HEK293 (cell line): Measurements from ENCODE around the gene PRKCE.
A peak's percentile ranks its signal among the peaks of the same experiment; 100 is the strongest.

Experiments used
- CTCF ChIA-PET: fragments of 350-600 bp; formaldehyde crosslinking; extraction: SDS; loops from one replicate; lab custom pipeline; 2021; ENCODE audit warnings: antibody characterized with exemption; lab: Yijun Ruan, JAX
- POLR2A ChIA-PET: fragments of 300-600 bp; formaldehyde crosslinking; extraction: SDS; loops from one replicate; lab custom pipeline; 2020; ENCODE audit warnings: antibody characterized with exemption, inconsistent platforms; lab: Yijun Ruan, JAX
- H3K27ac ChIP-seq: fragments of 200-500 bp; sonication (Bioruptor generic); 2 replicates; pipeline ENCODE4 v1.5.1; 2014; ENCODE audit warnings: low read depth, low read length, control low read depth, inconsistent platforms; ENCODE audit errors: extremely low read depth
- H3K36me3 ChIP-seq, 2 experiments: fragments of 200-500 bp in 1 of 2; sonication (Bioruptor generic) in 1 of 2; 1 replicate in 1 of 2; 2 replicates in 1 of 2; pipeline ENCODE4 v1.5.1; 2014 to 2017; ENCODE audit warnings: inconsistent platforms in 2 of 2, low read length in 2 of 2; ENCODE audit not compliant: control insufficient read depth in 2 of 2, insufficient read depth in 1 of 2
- H3K4me1 ChIP-seq: fragments of 200-500 bp; sonication (Bioruptor generic); 2 replicates; pipeline ENCODE4 v1.5.1; 2014; ENCODE audit warnings: mild to moderate bottlenecking, low read length, inconsistent platforms; ENCODE audit not compliant: control insufficient read depth, insufficient read depth
- H3K4me3 ChIP-seq: 2 replicates; pipeline ENCODE4 v1.5.1; 2011; ENCODE audit warnings: low read depth, mild to moderate bottlenecking, control low read depth, low read length, moderate library complexity
- H3K9me3 ChIP-seq: fragments of 200-500 bp; sonication (Bioruptor generic); 2 replicates; pipeline ENCODE4 v1.5.1; 2014; ENCODE audit warnings: low read depth, low read length, inconsistent platforms; ENCODE audit not compliant: control insufficient read depth, insufficient read depth
- FEZF1 ChIP-seq: fragments of 450-650 bp; formaldehyde crosslinking; IDR thresholded peaks from 2 replicates; pipeline ENCODE4 v1.5.1; 2016; ENCODE audit warnings: missing biosample characterization, missing genetic modification characterization
- GFI1B ChIP-seq: fragments of 450-650 bp; formaldehyde crosslinking; IDR thresholded peaks from 2 replicates; pipeline ENCODE4 v1.5.1; 2016; ENCODE audit warnings: missing biosample characterization, missing genetic modification characterization
- GLIS1 ChIP-seq: fragments of 450-650 bp; formaldehyde crosslinking; IDR thresholded peaks from 2 replicates; pipeline ENCODE4 v1.5.1; 2016; ENCODE audit warnings: missing biosample characterization, missing genetic modification characterization
- KLF9 ChIP-seq: fragments of 450-650 bp; formaldehyde crosslinking; IDR thresholded peaks from 2 replicates; pipeline ENCODE4 v1.5.1; 2016; ENCODE audit warnings: missing biosample characterization, missing genetic modification characterization, low read depth
- MEIS1 ChIP-seq: sonication (generic); formaldehyde crosslinking; IDR thresholded peaks from 2 replicates; pipeline ENCODE4 v1.8.1; 2022; ENCODE audit warnings: missing genetic modification reagents, mild to moderate bottlenecking, borderline replicate concordance
- ZFP37 ChIP-seq: fragments of 450-650 bp; formaldehyde crosslinking; IDR thresholded peaks from 2 replicates; pipeline ENCODE4 v1.5.1; 2016; ENCODE audit warnings: missing biosample characterization, missing genetic modification characterization
- ZIC2 ChIP-seq: fragments of 450-650 bp; formaldehyde crosslinking; IDR thresholded peaks from 2 replicates; pipeline ENCODE4 v1.5.1; 2016; ENCODE audit warnings: missing biosample characterization, missing genetic modification characterization
- ZNF155 ChIP-seq: fragments of 450-650 bp; formaldehyde crosslinking; IDR thresholded peaks from 2 replicates; pipeline ENCODE4 v1.5.1; 2016; ENCODE audit warnings: missing biosample characterization, missing genetic modification characterization
- ZNF174 ChIP-seq: fragments of 450-650 bp; formaldehyde crosslinking; IDR thresholded peaks from 2 replicates; pipeline ENCODE4 v1.5.0; 2017; ENCODE audit warnings: missing biosample characterization, mild to moderate bottlenecking, missing genetic modification characterization
- ZNF184 ChIP-seq: fragments of 450-650 bp; IDR thresholded peaks from 2 replicates; pipeline ENCODE4 v1.5.1; 2018; ENCODE audit warnings: missing biosample characterization, mild to moderate bottlenecking, missing genetic modification characterization
- ZNF221 ChIP-seq: fragments of 450-650 bp; formaldehyde crosslinking; IDR thresholded peaks from 2 replicates; pipeline ENCODE4 v1.5.1; 2017; ENCODE audit warnings: missing biosample characterization, missing genetic modification characterization, borderline replicate concordance
- ZNF311 ChIP-seq: fragments of 450-650 bp; formaldehyde crosslinking; IDR thresholded peaks from 2 replicates; pipeline ENCODE4 v1.5.1; 2017; ENCODE audit warnings: missing biosample characterization, missing genetic modification characterization, borderline replicate concordance
- ZNF350 ChIP-seq: fragments of 450-650 bp; formaldehyde crosslinking; IDR thresholded peaks from 2 replicates; pipeline ENCODE4 v1.5.0; 2017; ENCODE audit warnings: missing biosample characterization, mild to moderate bottlenecking, missing genetic modification characterization
- ZNF416 ChIP-seq: fragments of 450-650 bp; formaldehyde crosslinking; IDR thresholded peaks from 2 replicates; pipeline ENCODE4 v1.5.1; 2016; ENCODE audit warnings: missing biosample characterization, missing genetic modification characterization
- ZNF488 ChIP-seq: fragments of 450-650 bp; formaldehyde crosslinking; IDR thresholded peaks from 2 replicates; pipeline ENCODE4 v1.5.1; 2016; ENCODE audit warnings: missing biosample characterization, missing genetic modification characterization
- ZNF544 ChIP-seq: fragments of 450-650 bp; formaldehyde crosslinking; IDR thresholded peaks from 2 replicates; pipeline ENCODE4 v1.5.0; 2017; ENCODE audit warnings: missing biosample characterization, missing genetic modification characterization
- ZNF549 ChIP-seq: fragments of 450-650 bp; IDR thresholded peaks from 2 replicates; pipeline ENCODE4 v1.5.1; 2018; ENCODE audit warnings: missing biosample characterization, missing genetic modification characterization, mild to moderate bottlenecking, inconsistent platforms, moderate library complexity
- ZNF629 ChIP-seq: fragments of 450-650 bp; formaldehyde crosslinking; IDR thresholded peaks from 2 replicates; pipeline ENCODE4 v1.5.1; 2017; ENCODE audit warnings: missing biosample characterization, missing genetic modification characterization
- ZNF747 ChIP-seq: fragments of 450-650 bp; formaldehyde crosslinking; IDR thresholded peaks from 2 replicates; pipeline ENCODE4 v1.5.1; 2016; ENCODE audit warnings: missing biosample characterization, missing genetic modification characterization
- ZNF777 ChIP-seq: fragments of 450-650 bp; formaldehyde crosslinking; IDR thresholded peaks from 2 replicates; pipeline ENCODE4 v1.5.1; 2017; ENCODE audit warnings: missing biosample characterization, missing genetic modification characterization, borderline replicate concordance
- ZNF785 ChIP-seq: fragments of 450-650 bp; formaldehyde crosslinking; IDR thresholded peaks from 2 replicates; pipeline ENCODE4 v1.5.1; 2016; ENCODE audit warnings: missing biosample characterization, missing genetic modification characterization
- ZNF843 ChIP-seq: fragments of 450-650 bp; formaldehyde crosslinking; IDR thresholded peaks from 2 replicates; pipeline ENCODE4 v1.5.1; 2016; ENCODE audit warnings: missing biosample characterization, missing genetic modification characterization
- ZSCAN30 ChIP-seq: fragments of 450-650 bp; IDR thresholded peaks from 2 replicates; pipeline ENCODE4 v1.5.1; 2018; ENCODE audit warnings: missing biosample characterization, mild to moderate bottlenecking, missing genetic modification characterization, moderate library complexity
- TF ChIP-seq, protein P1 (sequence below): fragments of 450-650 bp; formaldehyde crosslinking; optimal IDR thresholded peaks from 2 replicates; pipeline ENCODE3; 2016; ENCODE audit warnings: missing biosample characterization, mild to moderate bottlenecking, missing genetic modification characterization

PRKCE gene

DNA sequence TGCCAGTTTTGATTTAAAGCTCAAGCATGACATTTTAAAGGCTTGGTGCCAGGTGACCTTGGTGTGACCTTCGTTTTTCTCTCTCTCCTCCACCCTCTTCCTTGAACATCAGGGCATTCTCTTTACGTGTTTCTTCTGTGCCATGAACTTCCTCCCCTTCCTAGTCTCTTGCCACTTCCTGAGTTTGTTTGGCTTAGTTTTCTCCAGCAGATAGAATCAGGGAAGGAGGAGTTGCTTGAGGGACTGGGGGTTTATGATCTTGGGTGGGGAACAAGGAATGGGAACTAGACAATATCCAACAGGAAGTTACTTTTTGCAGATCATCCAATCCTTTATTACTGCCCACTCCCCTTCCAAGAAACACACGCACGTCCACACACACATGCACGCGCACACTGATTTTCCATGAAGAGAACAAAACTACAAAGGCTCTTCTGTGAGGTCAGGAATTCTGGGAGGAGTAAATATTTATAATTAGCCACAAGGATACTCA is 435.1 kb downstream of the PRKCE start:
- POLR2A ChIA-PET = no interaction called here
- H3K27ac ChIP-seq = no peak overlapping the region
- H3K9me3 ChIP-seq = no peaks in the 10 kb centered on the region
- H3K36me3 ChIP-seq = peaks cover 0 to 8% of the 10 kb centered on the region in 2 experiments; a peak in 2 of 3 replicates
- H3K4me1 ChIP-seq = no peaks in the 10 kb centered on the region
- TF ChIP-seq ZNF174 = no peak
- TF ChIP-seq ZNF311 (tag by site-specific recombination) = no peak
- no peak for TF ChIP-seq ZNF777
- TF ChIP-seq ZNF350 (tag by site-specific recombination) = no peak
- no peak for TF ChIP-seq ZNF843 (tag by site-specific recombination)
- TF ChIP-seq FEZF1 = no peak
- no peak for TF ChIP-seq ZNF184 (tag by site-specific recombination)
- TF ChIP-seq MEIS1 (CRISPR knock-in tag) = no peak
- CTCF ChIA-PET = no interaction called here
- H3K4me3 ChIP-seq = no peak overlapping the region

DNA sequence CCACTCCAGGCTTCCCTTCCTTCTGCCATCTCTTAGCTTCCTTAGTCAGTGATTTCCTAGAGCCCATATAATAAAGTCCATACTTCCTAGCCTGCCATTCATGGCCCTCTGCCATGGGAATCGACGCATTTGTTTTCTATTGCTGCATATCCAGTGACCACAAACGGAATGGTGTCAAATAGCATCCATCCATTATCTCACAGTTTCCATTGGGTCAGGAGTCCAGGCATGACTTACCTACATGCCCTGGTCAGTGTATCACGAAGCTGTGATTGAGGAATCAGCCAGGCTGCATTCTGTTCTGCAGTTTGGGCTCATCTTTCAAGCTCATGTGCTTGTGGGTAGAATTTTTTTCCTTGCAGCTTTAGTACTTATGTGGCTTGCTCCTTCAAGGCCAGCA is 436.0 kb downstream of the PRKCE start:
- POLR2A ChIA-PET = no interaction called here
- Histone ChIP-seq H3K4me3 (no peak overlapping the region), H3K9me3 (no peaks in the 10 kb centered on the region), H3K27ac (no peak overlapping the region), H3K4me1 (no peaks in the 10 kb centered on the region), H3K36me3 (peaks cover 0 to 8% of the 10 kb centered on the region in 2 experiments; a peak in 2 of 3 replicates)
- CTCF ChIA-PET = interaction anchor here (0.6 kb wide), 3 partner anchors 9 to 804 kb away, joined by 3 to 8 read pairs (median 4); no protein-coding TSS in a partner anchor
- no peak for TF ChIP-seq ZNF777
- no peak for TF ChIP-seq GFI1B (tag by site-specific recombination)
- no peak for TF ChIP-seq ZNF488 (tag by site-specific recombination)
- TF ChIP-seq ZSCAN30 = no peak
- TF ChIP-seq, protein P1, sequence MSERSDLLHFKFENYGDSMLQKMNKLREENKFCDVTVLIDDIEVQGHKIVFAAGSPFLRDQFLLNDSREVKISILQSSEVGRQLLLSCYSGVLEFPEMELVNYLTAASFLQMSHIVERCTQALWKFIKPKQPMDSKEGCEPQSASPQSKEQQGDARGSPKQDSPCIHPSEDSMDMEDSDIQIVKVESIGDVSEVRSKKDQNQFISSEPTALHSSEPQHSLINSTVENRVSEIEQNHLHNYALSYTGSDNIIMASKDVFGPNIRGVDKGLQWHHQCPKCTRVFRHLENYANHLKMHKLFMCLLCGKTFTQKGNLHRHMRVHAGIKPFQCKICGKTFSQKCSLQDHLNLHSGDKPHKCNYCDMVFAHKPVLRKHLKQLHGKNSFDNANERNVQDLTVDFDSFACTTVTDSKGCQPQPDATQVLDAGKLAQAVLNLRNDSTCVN (tag by site-specific recombination) = no peak
- TF ChIP-seq ZNF221 (tag by site-specific recombination) = no peak
- TF ChIP-seq GLIS1 (tag by site-specific recombination) = no peak
- no peak for TF ChIP-seq ZNF843 (tag by site-specific recombination)
- no peak for TF ChIP-seq ZNF785 (tag by site-specific recombination)
- TF ChIP-seq ZNF629 (tag by site-specific recombination) = no peak
- TF ChIP-seq ZFP37 (tag by site-specific recombination) = no peak
- TF ChIP-seq ZNF549 (tag by site-specific recombination) = no peak
- TF ChIP-seq ZIC2 = no peak

- POLR2A ChIA-PET = interaction anchor here (1.5 kb wide), 1 partner anchor 206 kb away, joined by 4 read pairs; the partner anchor contains the start of gene EPAS1
- CTCF ChIA-PET = interaction anchor here (0.5 to 1.8 kb wide), 11 partner anchors 12 to 936 kb away, joined by 3 to 7 read pairs (median 3); no protein-coding TSS in a partner anchor
- H3K4me3 ChIP-seq = no peak overlapping the region
- no peaks in the 10 kb centered on the region for H3K4me1 ChIP-seq
- no peak overlapping the region for H3K27ac ChIP-seq
- no peaks in the 10 kb centered on the region for H3K9me3 ChIP-seq
- TF ChIP-seq ZNF155 (no peak), ZNF544 (no peak), ZNF416 (tag by site-specific recombination) (no peak), ZNF747 (no peak), GLIS1 (tag by site-specific recombination) (peak; percentile 55), KLF9 (tag by site-specific recombination) (no peak)
- H3K36me3 ChIP-seq = peaks cover 0 to 8% of the 10 kb centered on the region in 2 experiments; a peak in 2 of 3 replicates
Observed at GRCh38 chr2:46091004-46091403, 439.5 kb downstream of the PRKCE start.
